Activated CD8-positive, alpha-beta T cell treated with anti-CD3 and anti-CD28 coated beads for 36 hours (primary cell): ENCODE data around the gene CELF4. TPM values are rescaled to one million over a fixed set of nuclear protein-coding genes. Genes with fewer than 3 reads are reported as not detected.

ENCODE experiments used
- ATAC-seq: fragments of 200-7000 bp; cut with Tn5 transposase; one replicate; pipeline ENCODE4 v1.10.0; 2021; ENCODE audit warnings: mild to moderate bottlenecking, moderate library complexity
- CTCF ChIA-PET: fragments of 350-600 bp; sonication (Branson Sonifier 250); formaldehyde crosslinking; loops from one replicate; lab custom pipeline; 2021; ENCODE audit warnings: antibody characterized with exemption; lab: Charles Lee
- POLR2A ChIA-PET: fragments of 350-600 bp; sonication (Branson Sonifier 250); formaldehyde crosslinking; loops from one replicate; lab custom pipeline; 2021; ENCODE audit warnings: antibody characterized with exemption; lab: Charles Lee
- DNase-seq: peaks from one replicate; pipeline ENCODE4 v3.0.0-alpha.2; 2020
- H3K27ac Mint-ChIP-seq: one replicate; pipeline ENCODE4 v1.8.0; 2021; ENCODE audit warnings: mild to moderate bottlenecking, mixed read lengths
- H3K27me3 Mint-ChIP-seq: one replicate; pipeline ENCODE4 v1.8.0; 2021; ENCODE audit warnings: mixed read lengths
- H3K36me3 Mint-ChIP-seq: one replicate; pipeline ENCODE4 v1.8.0; 2021; ENCODE audit warnings: low read depth, mixed read lengths
- H3K4me1 Mint-ChIP-seq: one replicate; pipeline ENCODE4 v1.8.0; 2021; ENCODE audit warnings: low read depth, mixed read lengths
- H3K4me3 Mint-ChIP-seq: one replicate; pipeline ENCODE4 v1.8.0; 2021; ENCODE audit warnings: mild to moderate bottlenecking, moderate library complexity, mixed read lengths
- H3K9me3 Mint-ChIP-seq: one replicate; pipeline ENCODE4 v1.8.0; 2021; ENCODE audit warnings: mixed read lengths
- intact Hi-C: fragments of 100-400 bp; cut with micrococcal nuclease; formaldehyde crosslinking; loops from one replicate; pipeline ENCODE4 v1.10.0; 2022
- total RNA-seq, 2 experiments: library from RNA; stranded (reverse); gene quantifications; one replicate each; pipeline ENCODE4 v1.2.3, GENCODE V29; 2021
- TF ChIP-seq, protein P1 (sequence below): fragments of 200-600 bp; IDR thresholded peaks from one replicate; pipeline ENCODE4 v1.8.0; 2022; ENCODE audit warnings: antibody characterized with exemption, mild to moderate bottlenecking

Gene CELF4
- total RNA-seq, 2 experiments from 2014 or later: not detected

- Mint-ChIP-seq H3K27me3 (peaks cover 9% of the 10 kb centered on the region), H3K36me3 (no peaks in the 10 kb centered on the region), H3K27ac (no peak overlapping the region), H3K9me3 (no peaks in the 10 kb centered on the region), H3K4me1 (no peaks in the 10 kb centered on the region), H3K4me3 (no peak overlapping the region)
- no peak for DNase-seq
- POLR2A ChIA-PET: no interaction called here
- intact Hi-C loops: no loop called here
- TF ChIP-seq, protein P1, sequence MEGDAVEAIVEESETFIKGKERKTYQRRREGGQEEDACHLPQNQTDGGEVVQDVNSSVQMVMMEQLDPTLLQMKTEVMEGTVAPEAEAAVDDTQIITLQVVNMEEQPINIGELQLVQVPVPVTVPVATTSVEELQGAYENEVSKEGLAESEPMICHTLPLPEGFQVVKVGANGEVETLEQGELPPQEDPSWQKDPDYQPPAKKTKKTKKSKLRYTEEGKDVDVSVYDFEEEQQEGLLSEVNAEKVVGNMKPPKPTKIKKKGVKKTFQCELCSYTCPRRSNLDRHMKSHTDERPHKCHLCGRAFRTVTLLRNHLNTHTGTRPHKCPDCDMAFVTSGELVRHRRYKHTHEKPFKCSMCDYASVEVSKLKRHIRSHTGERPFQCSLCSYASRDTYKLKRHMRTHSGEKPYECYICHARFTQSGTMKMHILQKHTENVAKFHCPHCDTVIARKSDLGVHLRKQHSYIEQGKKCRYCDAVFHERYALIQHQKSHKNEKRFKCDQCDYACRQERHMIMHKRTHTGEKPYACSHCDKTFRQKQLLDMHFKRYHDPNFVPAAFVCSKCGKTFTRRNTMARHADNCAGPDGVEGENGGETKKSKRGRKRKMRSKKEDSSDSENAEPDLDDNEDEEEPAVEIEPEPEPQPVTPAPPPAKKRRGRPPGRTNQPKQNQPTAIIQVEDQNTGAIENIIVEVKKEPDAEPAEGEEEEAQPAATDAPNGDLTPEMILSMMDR: no peak
- no peak for ATAC-seq
- CTCF ChIA-PET: no interaction called here
These were observed 224.6 kb downstream of the CELF4 start for GRCh38 chr18:37341016-37341415.

DNA sequence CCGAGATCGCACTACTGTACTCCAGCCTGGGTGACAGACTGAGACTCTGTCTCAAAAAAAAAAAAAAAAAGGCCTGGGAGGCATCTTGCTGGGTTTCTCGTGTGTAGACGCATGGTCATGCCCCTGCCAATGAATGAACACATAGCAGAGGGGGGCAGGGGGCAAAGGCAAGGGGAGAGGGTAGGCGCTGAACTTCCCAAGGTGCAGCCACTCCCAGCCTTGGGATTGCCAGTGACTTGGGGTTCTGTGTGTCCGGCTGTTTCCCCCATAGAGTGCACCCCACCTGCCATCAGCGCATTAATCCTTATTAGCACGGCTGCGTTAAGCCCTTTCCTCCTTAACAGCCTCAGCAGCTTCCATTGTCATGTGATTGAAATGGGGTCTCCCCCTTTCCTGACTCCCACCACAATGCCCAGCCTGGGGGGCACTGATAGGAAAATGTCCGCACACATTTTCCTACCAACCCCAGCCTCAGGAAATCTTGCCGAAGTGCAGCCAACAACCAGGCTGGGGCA lies 225.8 kb downstream of the CELF4 start:
- Mint-ChIP-seq H3K4me3 (no peak overlapping the region), H3K36me3 (no peaks in the 10 kb centered on the region), H3K4me1 (no peaks in the 10 kb centered on the region), H3K9me3 (no peaks in the 10 kb centered on the region), H3K27me3 (peaks cover 9% of the 10 kb centered on the region), H3K27ac (no peak overlapping the region)
- POLR2A ChIA-PET: interaction anchor here (0.7 kb wide), 1 partner anchor 10 kb away, joined by 4 read pairs; no protein-coding TSS in a partner anchor
- intact Hi-C loops: no loop called here
- DNase-seq: no peak
- CTCF ChIA-PET: no interaction called here
- ATAC-seq: no peak
- TF ChIP-seq, protein P1: no peak

- Mint-ChIP-seq H3K27me3 (peaks cover 2% of the 10 kb centered on the region), H3K27ac (no peak overlapping the region), H3K36me3 (no peaks in the 10 kb centered on the region), H3K9me3 (no peaks in the 10 kb centered on the region), H3K4me1 (no peaks in the 10 kb centered on the region), H3K4me3 (no peak overlapping the region)
- CTCF ChIA-PET: no interaction called here
- intact Hi-C loops: no loop called here
- TF ChIP-seq, protein P1: no peak
- ATAC-seq (no peak), DNase-seq (no peak)
- POLR2A ChIA-PET: no interaction called here
These were observed 228.9 kb downstream of the CELF4 start for GRCh38 chr18:37336568-37337285.

DNA sequence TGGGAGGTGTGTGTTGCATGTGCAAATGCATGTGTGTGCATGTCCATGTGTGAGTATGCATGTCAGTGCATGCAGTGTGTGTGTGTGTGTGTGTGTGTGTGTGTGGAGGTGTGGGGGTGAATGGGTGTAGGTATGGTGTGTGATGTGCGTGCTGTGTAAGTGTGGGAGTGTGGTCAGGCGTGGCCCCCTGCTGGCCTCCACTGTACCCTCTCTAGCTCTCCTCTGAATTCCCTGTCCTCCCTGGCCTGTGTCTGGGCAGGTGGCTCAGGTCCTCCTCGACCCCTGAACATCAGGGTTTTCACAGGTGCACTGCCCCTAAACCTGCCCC lies 230.2 kb downstream of the CELF4 start:
- peak; percentile 5 for DNase-seq
- Mint-ChIP-seq H3K9me3 (no peaks in the 10 kb centered on the region), H3K4me1 (no peaks in the 10 kb centered on the region), H3K27me3 (peaks cover 2% of the 10 kb centered on the region), H3K4me3 (no peak overlapping the region), H3K36me3 (no peaks in the 10 kb centered on the region), H3K27ac (no peak overlapping the region)
- TF ChIP-seq, protein P1: no peak
- no peak for ATAC-seq
- intact Hi-C loops: no loop called here
- POLR2A ChIA-PET: no interaction called here
- CTCF ChIA-PET: no interaction called here

- POLR2A ChIA-PET: no interaction called here
- H3K36me3 Mint-ChIP-seq: no peaks in the 10 kb centered on the region
- H3K9me3 Mint-ChIP-seq: no peaks in the 10 kb centered on the region
- TF ChIP-seq, protein P1: no peak
- ATAC-seq (no peak), DNase-seq (no peak)
- no peaks in the 10 kb centered on the region for H3K4me1 Mint-ChIP-seq
- intact Hi-C loops: no loop called here
- CTCF ChIA-PET: no interaction called here
- no peak overlapping the region for H3K4me3 Mint-ChIP-seq
- H3K27me3 Mint-ChIP-seq: peaks cover 2% of the 10 kb centered on the region
- no peak overlapping the region for H3K27ac Mint-ChIP-seq
These were observed 230.8 kb downstream of the CELF4 start for GRCh38 chr18:37334631-37335408.
